ENCODE data around the gene GOLGA1. TPM values are rescaled to one million over a fixed set of nuclear protein-coding genes. Genes with fewer than 3 reads are reported as not detected.

Gene GOLGA1
- total and polyA plus RNA-seq, 9 of the 15 experiments (the other 6 are each of a cell fraction or from before 2014, with no cell fraction given): 2.9 to 15.9 (median 8.5) TPM

- BruUV-seq (replicated peaks): no TSS peak
- no peak for FAIRE-seq
- intact Hi-C loops (cut with micrococcal nuclease) (no loop called here), in situ Hi-C loops (cut with MboI) (no loop called here)
- 82% methylated on average over 4 of the region's 4 CpGs for WGBS (ENCODE audit: insufficient coverage, low coverage, missing lambda C conversion rate)
- Histone ChIP-seq H3K9ac (ENCODE audit: insufficient read depth in 1 of 2, low read depth in 2 of 2, low read length in 2 of 2) (no peak overlapping the region), H3K4me2 (ENCODE audit: insufficient read depth, low read length) (no peak overlapping the region), H3K79me2 (ENCODE audit: control insufficient read depth, insufficient read depth, low read length) (no peaks in the 10 kb centered on the region), H3K4me3 (no peak overlapping the region), H3K36me3 (ENCODE audit: control insufficient read depth, insufficient read depth, low read length) (peaks cover 20% of the 10 kb centered on the region; the same call in 2 of the 3 replicates), H3K9me1 (ENCODE audit: control insufficient read depth, insufficient read depth, low read length) (no peaks in the 10 kb centered on the region), H4K20me1 (replicated peaks; ENCODE audit: control insufficient read depth, insufficient read depth, low read length) (no peaks in the 10 kb centered on the region), H3K4me1 (replicated peaks in 1 of 2; ENCODE audit: control insufficient read depth in 2 of 2, insufficient read depth in 2 of 2, low read length in 2 of 2) (no peaks in the 10 kb centered on the region), H3K27me3 (ENCODE audit: control insufficient read depth in 2 of 2, insufficient read depth in 2 of 2, low read length in 2 of 2) (no peaks in the 10 kb centered on the region), H3K9me3 (replicated peaks; ENCODE audit: control insufficient read depth, insufficient read depth, low read depth, low read length) (no peaks in the 10 kb centered on the region), H3K27ac (ENCODE audit: extremely low read depth, low read depth, low read length) (no peak overlapping the region), H2AFZ (ENCODE audit: low read depth, low read length) (no peak overlapping the region)
- TF ChIP-seq GABPB1 (CRISPR knock-in tag; IDR thresholded peaks at IDR 0.05) (no peak), CBX2 (IDR thresholded peaks at IDR 0.05; ENCODE audit: insufficient read depth, low read length, poor library complexity, severe bottlenecking) (no peak), ZNF785 (CRISPR knock-in tag; IDR thresholded peaks at IDR 0.05) (no peak), MCM5 (IDR thresholded peaks at IDR 0.05; ENCODE audit: low read depth) (no peak), ARID3B (CRISPR knock-in tag; IDR thresholded peaks at IDR 0.05; ENCODE audit: borderline replicate concordance) (no peak), E2F4 (CRISPR knock-in tag; IDR thresholded peaks at IDR 0.05; ENCODE audit: low read depth) (no peak), ZBTB1 (CRISPR knock-in tag; IDR thresholded peaks at IDR 0.05; ENCODE audit: borderline replicate concordance, low read depth) (no peak), NBN (IDR thresholded peaks at IDR 0.05; ENCODE audit: low read depth) (no peak), MEIS2 (IDR thresholded peaks at IDR 0.05; ENCODE audit: partially characterized antibody) (no peak), ZNF592 (IDR thresholded peaks at IDR 0.05) (no peak), FOXK1 (CRISPR knock-in tag; IDR thresholded peaks at IDR 0.05; ENCODE audit: borderline replicate concordance) (no peak)
- ChIA-PET CTCF (ENCODE audit: low intra/inter-chr PET ratio) (no interaction called here), POLR2A (interaction anchor here (1.8 kb wide), 1 partner anchor 13 kb away, joined by 7 read pairs; no protein-coding TSS in a partner anchor)
- no peak for DNase-seq (ENCODE audit: extremely low read depth in 1 of 4, low spot score in 3 of 4)
- no peak for ATAC-seq
These were observed 39.5 kb upstream of the GOLGA1 start for GRCh38 chr9:124980431-124980830.
